Breast epithelium (tissue), 4 donors: ENCODE data around the gene EPHA6. TPM values are rescaled to one million over a fixed set of nuclear protein-coding genes. Genes with fewer than 3 reads are reported as not detected.
A peak's percentile ranks its signal among the peaks of the same experiment; 100 is the strongest.

Experiments used
- DNase-seq, 2 donors: peaks; one replicate each; pipeline ENCODE4 v3.0.0-alpha.2; 2019; ENCODE audit warnings: low spot score in 2 of 2
- H3K27ac ChIP-seq, 2 donors: fragments of 200-600 bp; sonication (generic) in 1 of 2; one replicate each; pipeline ENCODE4 v1.5.1; 2016 to 2019; ENCODE audit warnings: mild to moderate bottlenecking in 1 of 2
- H3K27me3 ChIP-seq, 2 donors: fragments of 200-600 bp; sonication (generic) in 1 of 2; one replicate each; pipeline versions ENCODE4 v1.5.1 to v1.6.0; 2017 to 2019; ENCODE audit warnings: control low read depth in 1 of 2, mild to moderate bottlenecking in 1 of 2
- H3K36me3 ChIP-seq: fragments of 200-600 bp; one replicate; pipeline ENCODE4 v1.5.1; 2019
- H3K4me1 ChIP-seq, 2 donors: fragments of 200-600 bp; sonication (generic); one replicate each; pipeline ENCODE4 v1.5.1; 2016 to 2019; ENCODE audit warnings: control low read depth in 1 of 2
- H3K4me3 ChIP-seq, 3 donors: fragments of 200-600 bp; sonication (generic); 1 replicate in 2 of 3; 2 replicates in 1 of 3; pipeline ENCODE4 v1.5.1; 2016 to 2019; ENCODE audit warnings: mild to moderate bottlenecking in 3 of 3, moderate library complexity in 2 of 3
- H3K9me3 ChIP-seq, 2 donors: fragments of 200-600 bp; sonication (generic) in 1 of 2; one replicate each; pipeline ENCODE4 v1.5.1; 2016 to 2019; ENCODE audit warnings: control low read depth in 1 of 2
- POLR2A ChIP-seq: fragments of 450-650 bp; IDR thresholded peaks from one replicate; pipeline ENCODE4 v1.6.1; 2016; ENCODE audit warnings: antibody characterized with exemption, mild to moderate bottlenecking, moderate library complexity
- POLR2AphosphoS5 ChIP-seq, 3 donors: sonication (generic); formaldehyde crosslinking; IDR thresholded peaks; one replicate each; pipeline ENCODE4 v1.6.1; 2017; ENCODE audit warnings: antibody characterized with exemption in 3 of 3
- intact Hi-C: fragments of 100-400 bp; cut with DNase I; formaldehyde crosslinking; loops from one replicate; pipeline ENCODE4 v1.15.1; 2023; ENCODE audit warnings: low total_unique reads
- total RNA-seq, 3 donors: library from RNA; depleted of rRNA; stranded (reverse); fragments of >200 nt; gene quantifications; one replicate each; pipeline ENCODE4 v1.1.0, GENCODE V29; 2016
- TF ChIP-seq, protein P1 (sequence below), 3 donors: fragments of 450-650 bp; IDR thresholded peaks; one replicate each; pipeline ENCODE4 v1.5.1; 2016 to 2017; ENCODE audit warnings: antibody characterized with exemption in 3 of 3, mild to moderate bottlenecking in 3 of 3, moderate library complexity in 3 of 3

The EPHA6 gene
- total RNA-seq, 3 donors from 2014 or later: 0.98 to 1.4 (median 1.2) TPM

DNA sequence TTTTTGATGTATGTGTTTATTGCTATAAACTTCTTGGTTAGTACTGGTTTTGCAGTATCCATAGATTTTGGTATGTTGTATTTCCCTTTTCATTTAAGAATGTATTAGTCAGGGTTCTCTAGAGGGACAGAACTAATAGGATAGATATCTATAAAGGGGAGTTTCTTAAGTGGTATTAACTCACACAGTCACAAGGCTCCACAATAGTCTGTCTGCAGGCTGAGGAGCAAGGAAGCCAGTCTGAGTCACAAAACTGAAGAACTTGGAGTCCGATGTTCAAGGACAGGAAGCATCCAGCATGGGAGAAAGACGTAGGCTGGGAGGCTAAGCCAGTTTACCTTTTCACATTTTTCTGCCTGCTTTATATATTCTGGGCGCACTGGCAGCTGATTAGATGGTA lies 958.5 kb downstream of the EPHA6 start:
- H3K27ac ChIP-seq: no peak overlapping the region
- H3K4me1 ChIP-seq: no peaks in the 10 kb centered on the region
- H3K9me3 ChIP-seq: no peaks in the 10 kb centered on the region
- H3K36me3 ChIP-seq: peaks cover 3% of the 10 kb centered on the region
- no peak for DNase-seq
- no peaks in the 10 kb centered on the region for H3K27me3 ChIP-seq
- intact Hi-C loops: no loop called here
- TF ChIP-seq POLR2A: no peak
- TF ChIP-seq POLR2AphosphoS5 (IDR thresholded peaks at IDR 0.05): no peak
- TF ChIP-seq, protein P1, sequence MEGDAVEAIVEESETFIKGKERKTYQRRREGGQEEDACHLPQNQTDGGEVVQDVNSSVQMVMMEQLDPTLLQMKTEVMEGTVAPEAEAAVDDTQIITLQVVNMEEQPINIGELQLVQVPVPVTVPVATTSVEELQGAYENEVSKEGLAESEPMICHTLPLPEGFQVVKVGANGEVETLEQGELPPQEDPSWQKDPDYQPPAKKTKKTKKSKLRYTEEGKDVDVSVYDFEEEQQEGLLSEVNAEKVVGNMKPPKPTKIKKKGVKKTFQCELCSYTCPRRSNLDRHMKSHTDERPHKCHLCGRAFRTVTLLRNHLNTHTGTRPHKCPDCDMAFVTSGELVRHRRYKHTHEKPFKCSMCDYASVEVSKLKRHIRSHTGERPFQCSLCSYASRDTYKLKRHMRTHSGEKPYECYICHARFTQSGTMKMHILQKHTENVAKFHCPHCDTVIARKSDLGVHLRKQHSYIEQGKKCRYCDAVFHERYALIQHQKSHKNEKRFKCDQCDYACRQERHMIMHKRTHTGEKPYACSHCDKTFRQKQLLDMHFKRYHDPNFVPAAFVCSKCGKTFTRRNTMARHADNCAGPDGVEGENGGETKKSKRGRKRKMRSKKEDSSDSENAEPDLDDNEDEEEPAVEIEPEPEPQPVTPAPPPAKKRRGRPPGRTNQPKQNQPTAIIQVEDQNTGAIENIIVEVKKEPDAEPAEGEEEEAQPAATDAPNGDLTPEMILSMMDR (IDR thresholded peaks at IDR 0.05): no peak
- no peak overlapping the region for H3K4me3 ChIP-seq

DNA sequence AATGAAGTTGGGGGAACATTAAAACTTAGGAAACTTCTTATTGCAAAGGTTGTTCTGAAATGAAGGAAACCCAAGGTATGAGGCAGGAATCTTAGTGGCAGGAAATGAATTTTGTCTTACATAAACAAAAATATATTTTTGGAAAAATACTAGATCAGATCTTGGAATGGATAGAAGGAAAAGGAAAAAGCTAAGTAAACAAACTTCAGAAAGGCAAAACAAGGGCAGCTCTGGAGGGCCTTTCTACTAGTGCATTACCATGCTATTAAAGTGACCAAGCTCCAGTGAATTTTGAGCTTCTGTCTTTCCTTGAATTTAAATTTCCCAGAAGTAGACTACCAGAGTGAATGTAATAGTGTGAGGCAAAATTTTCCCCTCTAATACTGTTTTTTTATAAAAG lies 963.8 kb downstream of the EPHA6 start:
- no peak overlapping the region for H3K4me3 ChIP-seq
- no peaks in the 10 kb centered on the region for H3K4me1 ChIP-seq
- no peak for DNase-seq
- no peaks in the 10 kb centered on the region for H3K36me3 ChIP-seq
- intact Hi-C loops: no loop called here
- TF ChIP-seq POLR2A (no peak), POLR2AphosphoS5 (IDR thresholded peaks at IDR 0.05) (no peak)
- TF ChIP-seq, protein P1 (IDR thresholded peaks at IDR 0.05): no peak
- no peaks in the 10 kb centered on the region for H3K27me3 ChIP-seq
- H3K9me3 ChIP-seq: no peaks in the 10 kb centered on the region
- H3K27ac ChIP-seq: no peak overlapping the region

DNA sequence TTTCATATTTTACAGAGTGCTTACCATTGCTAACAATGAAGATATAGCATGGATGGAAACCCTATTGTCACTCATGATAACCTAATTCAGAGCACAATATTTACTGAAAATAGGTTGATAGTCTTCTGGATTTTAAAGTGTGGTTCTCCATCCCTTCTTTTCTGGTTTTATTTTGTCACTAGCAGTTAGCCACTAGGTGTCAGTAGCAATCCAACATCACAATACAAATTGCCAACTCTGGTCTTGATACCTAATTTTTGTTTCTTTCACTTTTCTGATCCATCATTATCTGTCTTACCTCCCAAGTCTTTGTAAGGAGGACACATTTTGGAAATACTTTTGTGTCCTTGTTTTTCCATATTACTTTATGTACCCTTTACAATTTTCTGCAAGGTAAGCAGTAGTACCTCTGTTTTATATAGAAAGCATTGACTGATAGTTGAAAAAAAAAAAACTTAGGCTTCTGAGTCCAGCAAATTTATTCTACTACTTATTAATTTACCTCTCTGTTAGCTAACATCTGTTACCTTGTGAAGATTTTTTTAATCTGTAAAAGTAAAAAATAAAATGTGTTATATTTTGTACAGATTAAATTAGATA lies 979.1 kb downstream of the EPHA6 start:
- no peaks in the 10 kb centered on the region for H3K36me3 ChIP-seq
- H3K4me3 ChIP-seq: no peak overlapping the region
- intact Hi-C loops: loop anchor here (10.0 kb wide), 1 partner anchor 231 kb away; no protein-coding TSS in a partner anchor
- H3K27ac ChIP-seq: no peak overlapping the region
- H3K27me3 ChIP-seq: no peaks in the 10 kb centered on the region
- H3K4me1 ChIP-seq: no peaks in the 10 kb centered on the region
- DNase-seq: no peak
- TF ChIP-seq POLR2AphosphoS5 (IDR thresholded peaks at IDR 0.05) (no peak), POLR2A (no peak)
- TF ChIP-seq, protein P1 (IDR thresholded peaks at IDR 0.05): peak; percentile 73 to 80 (median 74)
- no peaks in the 10 kb centered on the region for H3K9me3 ChIP-seq

DNA sequence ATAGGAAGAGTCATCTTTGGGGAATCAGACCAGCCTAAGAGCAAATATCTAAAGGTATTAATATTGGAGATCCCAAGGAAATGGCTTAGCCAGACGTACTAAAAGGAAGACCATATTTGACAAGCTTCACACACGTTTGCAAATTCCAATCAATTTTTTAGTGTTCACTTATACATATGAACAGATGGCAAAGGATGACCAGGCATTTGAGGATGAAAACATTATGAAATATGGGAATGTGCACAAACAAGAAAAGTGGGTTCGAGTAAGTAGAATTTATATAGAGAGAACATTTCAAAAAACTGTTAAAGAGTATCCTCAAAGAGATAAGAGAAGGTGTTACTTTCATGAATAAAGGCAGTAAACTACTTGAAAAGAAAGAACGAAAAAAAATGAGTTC lies 981.6 kb downstream of the EPHA6 start:
- no peaks in the 10 kb centered on the region for H3K36me3 ChIP-seq
- no peaks in the 10 kb centered on the region for H3K27me3 ChIP-seq
- no peaks in the 10 kb centered on the region for H3K4me1 ChIP-seq
- intact Hi-C loops: loop anchor here (10.0 kb wide), 1 partner anchor 229 kb away; no protein-coding TSS in a partner anchor
- H3K27ac ChIP-seq: no peak overlapping the region
- no peak overlapping the region for H3K4me3 ChIP-seq
- H3K9me3 ChIP-seq: no peaks in the 10 kb centered on the region
- no peak for TF ChIP-seq POLR2AphosphoS5 (IDR thresholded peaks at IDR 0.05)
- TF ChIP-seq, protein P1 (IDR thresholded peaks at IDR 0.05): no peak
- no peak for TF ChIP-seq POLR2A
- DNase-seq: no peak
